HFFc6 (cell line): Measurements from ENCODE around the gene RGMA. TPM values are rescaled to one million over a fixed set of nuclear protein-coding genes. Genes with fewer than 3 reads are reported as not detected.

Experiments
- DNase-seq: peaks from one replicate; pipeline ENCODE4 v3.0.0-alpha.2; 2018
- H3K27ac Mint-ChIP-seq: 2 replicates; pipeline ENCODE4 v1.8.0; 2020; ENCODE audit warnings: mild to moderate bottlenecking, mixed read lengths
- H3K27me3 Mint-ChIP-seq: 2 replicates; pipeline ENCODE4 v1.8.0; 2021; ENCODE audit warnings: mild to moderate bottlenecking, moderate library complexity, mixed read lengths; ENCODE audit not compliant: insufficient read depth
- H3K36me3 Mint-ChIP-seq: 2 replicates; pipeline ENCODE4 v1.8.0; 2021; ENCODE audit warnings: low read depth, mixed read lengths
- H3K4me1 Mint-ChIP-seq: 2 replicates; pipeline ENCODE4 v1.8.0; 2020; ENCODE audit warnings: low read depth, mixed read lengths
- H3K4me3 Mint-ChIP-seq: 2 replicates; pipeline ENCODE4 v1.8.0; 2020; ENCODE audit warnings: mild to moderate bottlenecking, moderate library complexity, mixed read lengths
- H3K9me3 Mint-ChIP-seq: 2 replicates; pipeline ENCODE4 v1.8.0; 2020; ENCODE audit warnings: mild to moderate bottlenecking, mixed read lengths
- total RNA-seq, 6 experiments: library from RNA; stranded (reverse); fragmentation: NEBNext Ultra II Directional; extraction: Animal tissue kit (Norgen Biotek cat#: 25700); gene quantifications; 2 replicates in 1 of 6; 3 replicates in 5 of 6; pipeline ENCODE4 v1.2.3, GENCODE V29; 2021
- TF ChIP-seq, protein P1 (sequence below): fragments of 200-600 bp; sonication (generic); IDR thresholded peaks from 2 replicates; pipeline ENCODE4 v1.5.0; 2021; ENCODE audit warnings: antibody characterized with exemption, mild to moderate bottlenecking

RGMA gene
- total RNA-seq, 6 experiments from 2014 or later = 0.07 to 0.32 (median 0.19) TPM; not detected in 1

GRCh38 chr15:93086791-93087190 lies 2.2 kb downstream of the RGMA start:
- no peaks in the 10 kb centered on the region for H3K36me3 Mint-ChIP-seq
- H3K4me3 Mint-ChIP-seq = no peak overlapping the region
- peaks cover 45% of the 10 kb centered on the region for H3K27me3 Mint-ChIP-seq
- no peak for DNase-seq
- H3K9me3 Mint-ChIP-seq = no peaks in the 10 kb centered on the region
- no peak overlapping the region for H3K27ac Mint-ChIP-seq
- peaks cover 6% of the 10 kb centered on the region for H3K4me1 Mint-ChIP-seq
- TF ChIP-seq, protein P1, sequence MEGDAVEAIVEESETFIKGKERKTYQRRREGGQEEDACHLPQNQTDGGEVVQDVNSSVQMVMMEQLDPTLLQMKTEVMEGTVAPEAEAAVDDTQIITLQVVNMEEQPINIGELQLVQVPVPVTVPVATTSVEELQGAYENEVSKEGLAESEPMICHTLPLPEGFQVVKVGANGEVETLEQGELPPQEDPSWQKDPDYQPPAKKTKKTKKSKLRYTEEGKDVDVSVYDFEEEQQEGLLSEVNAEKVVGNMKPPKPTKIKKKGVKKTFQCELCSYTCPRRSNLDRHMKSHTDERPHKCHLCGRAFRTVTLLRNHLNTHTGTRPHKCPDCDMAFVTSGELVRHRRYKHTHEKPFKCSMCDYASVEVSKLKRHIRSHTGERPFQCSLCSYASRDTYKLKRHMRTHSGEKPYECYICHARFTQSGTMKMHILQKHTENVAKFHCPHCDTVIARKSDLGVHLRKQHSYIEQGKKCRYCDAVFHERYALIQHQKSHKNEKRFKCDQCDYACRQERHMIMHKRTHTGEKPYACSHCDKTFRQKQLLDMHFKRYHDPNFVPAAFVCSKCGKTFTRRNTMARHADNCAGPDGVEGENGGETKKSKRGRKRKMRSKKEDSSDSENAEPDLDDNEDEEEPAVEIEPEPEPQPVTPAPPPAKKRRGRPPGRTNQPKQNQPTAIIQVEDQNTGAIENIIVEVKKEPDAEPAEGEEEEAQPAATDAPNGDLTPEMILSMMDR = no peak

- H3K36me3 Mint-ChIP-seq = no peaks in the 10 kb centered on the region
- peaks cover 46% of the 10 kb centered on the region for H3K27me3 Mint-ChIP-seq
- H3K4me3 Mint-ChIP-seq = no peak overlapping the region
- TF ChIP-seq, protein P1 = no peak
- H3K4me1 Mint-ChIP-seq = peaks cover 6% of the 10 kb centered on the region
- no peak for DNase-seq
- no peaks in the 10 kb centered on the region for H3K9me3 Mint-ChIP-seq
- no peak overlapping the region for H3K27ac Mint-ChIP-seq
These were observed 3.3 kb downstream of the RGMA start for GRCh38 chr15:93085692-93086091.

DNA sequence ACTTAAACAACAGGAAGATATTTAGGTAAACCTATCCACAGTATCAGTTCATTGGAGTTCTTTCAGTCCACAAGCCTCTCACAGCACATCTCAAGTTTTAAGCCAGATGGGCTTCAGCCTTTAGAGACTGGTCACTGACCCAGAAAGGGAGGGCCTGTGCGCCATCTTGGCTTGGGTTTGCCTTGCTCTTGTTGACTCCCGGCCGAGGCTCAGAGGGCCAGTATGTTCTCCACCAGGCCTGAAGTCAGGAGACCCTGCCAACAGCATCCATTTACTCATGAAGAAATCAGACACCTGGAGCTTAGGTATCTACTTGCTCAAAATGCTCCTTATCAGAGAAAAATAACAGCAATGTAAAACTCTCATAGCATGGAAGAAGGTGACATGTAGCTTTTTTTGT lies 6.2 kb downstream of the RGMA start:
- DNase-seq = no peak
- Mint-ChIP-seq H3K4me3 (no peak overlapping the region), H3K4me1 (peaks cover 3% of the 10 kb centered on the region), H3K36me3 (no peaks in the 10 kb centered on the region), H3K9me3 (no peaks in the 10 kb centered on the region), H3K27me3 (peaks cover 40% of the 10 kb centered on the region), H3K27ac (no peak overlapping the region)
- TF ChIP-seq, protein P1 = no peak

GRCh38 chr15:93081399-93081798 lies 7.6 kb downstream of the RGMA start:
- no peaks in the 10 kb centered on the region for H3K36me3 Mint-ChIP-seq
- H3K4me3 Mint-ChIP-seq = no peak overlapping the region
- no peak for DNase-seq
- no peak overlapping the region for H3K27ac Mint-ChIP-seq
- TF ChIP-seq, protein P1 = no peak
- no peaks in the 10 kb centered on the region for H3K9me3 Mint-ChIP-seq
- H3K27me3 Mint-ChIP-seq = peaks cover 40% of the 10 kb centered on the region
- H3K4me1 Mint-ChIP-seq = no peaks in the 10 kb centered on the region

DNA sequence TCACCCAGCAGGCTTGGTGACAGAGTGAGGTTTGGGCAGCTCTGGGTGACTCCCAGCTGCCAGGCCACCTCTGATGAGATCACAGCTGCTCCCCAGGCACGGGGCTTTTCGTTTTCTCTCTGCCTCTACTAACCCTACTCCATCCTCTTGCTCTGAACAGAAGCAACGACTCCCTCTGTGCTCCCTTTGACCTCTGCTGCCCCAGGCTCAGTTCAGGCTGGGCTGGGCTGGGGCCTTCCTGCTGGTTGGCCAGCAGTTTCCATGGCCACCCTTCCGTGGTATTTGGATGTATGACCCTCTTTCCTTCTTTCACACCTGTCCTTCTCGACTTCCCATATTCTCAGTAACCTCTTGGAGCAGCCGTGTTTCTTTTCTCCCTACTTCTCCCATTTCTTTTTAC lies 8.6 kb downstream of the RGMA start:
- Mint-ChIP-seq H3K9me3 (no peaks in the 10 kb centered on the region), H3K4me3 (no peak overlapping the region), H3K27ac (no peak overlapping the region), H3K27me3 (peaks cover 39% of the 10 kb centered on the region), H3K36me3 (no peaks in the 10 kb centered on the region), H3K4me1 (no peaks in the 10 kb centered on the region)
- TF ChIP-seq, protein P1 = no peak
- no peak for DNase-seq

DNA sequence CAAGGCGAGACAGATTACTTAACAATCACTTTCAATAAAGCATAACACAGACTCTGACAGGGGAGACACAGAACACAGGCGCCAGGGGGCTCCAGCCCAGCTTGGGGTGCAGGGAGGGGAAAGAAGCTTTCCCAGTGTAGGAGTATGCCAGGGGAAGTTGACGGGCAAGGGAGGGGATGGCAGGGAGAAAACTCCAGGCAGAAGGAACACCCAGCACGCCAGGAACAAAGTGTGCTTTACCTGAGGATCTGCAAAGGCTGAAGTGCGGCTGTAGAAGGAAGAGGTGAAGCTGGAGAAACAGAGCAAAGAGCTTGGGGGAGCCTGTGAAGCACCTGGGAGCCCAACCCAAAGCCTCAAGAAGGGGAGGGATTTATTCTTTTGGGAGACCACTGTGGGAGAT lies 12.1 kb downstream of the RGMA start:
- DNase-seq = no peak
- H3K9me3 Mint-ChIP-seq = no peaks in the 10 kb centered on the region
- H3K4me3 Mint-ChIP-seq = no peak overlapping the region
- TF ChIP-seq, protein P1 = no peak
- peaks cover 6% of the 10 kb centered on the region for H3K4me1 Mint-ChIP-seq
- peaks cover 40% of the 10 kb centered on the region for H3K27me3 Mint-ChIP-seq
- no peaks in the 10 kb centered on the region for H3K36me3 Mint-ChIP-seq
- no peak overlapping the region for H3K27ac Mint-ChIP-seq
